Endometrium (tissue), 2 donors: ENCODE results near the gene SRM.

Experiments
- FAIRE-seq: peaks from 2 replicates; lab custom pipeline; 2012; peaks lifted over from hg19 to GRCh38; lab: Jason Lieb, UNC
- donor health status: control.
- donor health status: control.

Gene SRM

DNA sequence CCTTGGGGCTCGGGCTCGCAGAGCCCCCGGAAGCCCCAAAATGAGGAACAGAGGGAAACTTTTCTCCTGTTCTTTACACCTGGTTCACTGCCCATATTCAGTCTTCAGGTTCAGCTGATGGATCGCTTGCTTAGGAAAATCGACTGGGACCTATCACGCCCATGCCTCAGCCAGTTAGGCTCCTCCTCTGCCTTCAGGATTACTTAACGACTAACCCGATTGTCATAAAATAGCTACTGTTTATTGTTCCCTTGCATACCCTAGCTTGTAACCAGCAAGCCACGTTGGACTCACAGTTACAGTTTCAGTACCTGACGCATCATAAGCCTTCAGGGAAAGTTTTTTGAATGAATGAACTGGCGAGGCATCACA, 46.7 kb downstream of the SRM start:
- no peak for FAIRE-seq

DNA sequence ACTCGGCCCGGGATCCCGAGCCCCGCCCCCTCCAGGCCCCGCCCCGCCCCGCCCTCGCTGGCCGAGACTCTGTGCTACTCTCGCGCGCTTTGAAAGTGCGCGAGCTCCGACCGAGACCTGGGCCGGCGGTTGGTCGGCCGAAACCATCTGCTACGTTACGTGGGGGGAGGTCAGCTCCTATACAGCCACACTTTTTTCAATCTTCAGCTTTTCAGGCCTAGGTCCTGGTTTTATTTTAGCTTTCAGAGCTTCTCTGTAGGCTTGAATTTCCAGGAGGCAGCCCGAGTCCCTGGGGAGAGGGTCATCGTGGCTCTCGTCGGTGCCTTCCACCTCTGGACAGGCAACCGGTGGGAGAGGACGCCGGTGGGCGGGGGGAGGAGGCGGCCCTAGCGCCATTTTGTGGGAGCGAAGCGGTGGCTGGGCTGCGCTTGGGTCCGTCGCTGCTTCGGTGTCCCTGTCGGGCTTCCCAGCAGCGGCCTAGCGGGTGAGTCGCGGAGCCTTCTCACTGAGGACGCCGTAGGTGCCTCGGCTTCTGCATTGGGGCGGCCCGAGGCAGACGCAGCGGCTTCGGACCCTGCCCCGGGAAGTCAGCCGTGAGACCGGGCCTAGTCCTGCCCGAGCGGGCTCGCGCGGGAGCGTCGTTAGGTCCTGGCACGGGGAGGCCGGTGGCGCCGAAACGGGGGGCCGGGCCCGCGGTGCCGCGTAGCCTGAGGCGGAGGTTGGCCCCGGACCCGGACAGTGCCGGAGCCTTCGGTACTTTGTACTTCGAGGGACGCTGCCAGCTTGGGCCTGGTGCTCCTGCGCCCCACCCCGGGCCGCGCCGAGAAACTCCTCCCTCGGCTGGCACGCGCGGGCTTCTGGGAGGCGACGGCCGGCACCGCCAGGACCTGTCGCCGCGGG, 47.3 kb downstream of the SRM start, which contains the start of gene TARDBP:
Gene TARDBP (plus strand): TSS at position 395 of the 900 bp plus-strand sequence. CDS start 1,074 bp downstream, outside the sequence.
- no peak for FAIRE-seq
